Fibroblast of pulmonary artery (primary cell): ENCODE measurements around the gene ATXN1.
A peak's percentile ranks its signal among the peaks of the same experiment; 100 is the strongest.

Source experiments
- DNase-seq: peaks from one replicate; pipeline ENCODE4 v3.0.0-alpha.2; 2010; ENCODE audit warnings: low read depth
- H3K4me3 ChIP-seq: replicated peaks from 2 replicates; pipeline ENCODE4 v1.5.1; 2011; ENCODE audit warnings: low read depth, mild to moderate bottlenecking, control low read depth, low read length, moderate library complexity
- TF ChIP-seq, protein P1 (sequence below): IDR thresholded peaks from 2 replicates; pipeline ENCODE4 v1.5.1; 2011; ENCODE audit warnings: mild to moderate bottlenecking, control low read depth, low read length, inconsistent platforms; ENCODE audit errors: missing control alignments

Gene ATXN1

DNA sequence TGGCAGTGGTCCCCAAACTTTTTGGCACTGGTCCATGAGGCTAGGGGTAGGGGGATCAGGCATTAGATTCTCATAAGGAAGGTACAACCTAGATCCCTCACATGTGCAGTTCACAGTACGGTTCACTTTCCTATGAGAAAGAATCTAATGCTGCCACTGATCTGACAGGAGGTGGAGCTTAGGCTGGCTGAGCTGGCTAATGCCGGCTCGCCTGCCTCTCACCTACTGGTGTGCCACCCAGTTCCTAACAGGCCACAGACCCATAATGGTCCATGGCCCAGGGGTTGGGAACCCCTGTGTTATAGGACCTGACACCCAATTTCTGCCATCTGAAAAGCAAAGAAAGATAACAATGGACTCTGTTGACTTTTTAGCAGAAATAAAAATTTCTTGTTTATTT lies 323.3 kb downstream of the ATXN1 start:
- no peak overlapping the region for H3K4me3 ChIP-seq
- TF ChIP-seq, protein P1, sequence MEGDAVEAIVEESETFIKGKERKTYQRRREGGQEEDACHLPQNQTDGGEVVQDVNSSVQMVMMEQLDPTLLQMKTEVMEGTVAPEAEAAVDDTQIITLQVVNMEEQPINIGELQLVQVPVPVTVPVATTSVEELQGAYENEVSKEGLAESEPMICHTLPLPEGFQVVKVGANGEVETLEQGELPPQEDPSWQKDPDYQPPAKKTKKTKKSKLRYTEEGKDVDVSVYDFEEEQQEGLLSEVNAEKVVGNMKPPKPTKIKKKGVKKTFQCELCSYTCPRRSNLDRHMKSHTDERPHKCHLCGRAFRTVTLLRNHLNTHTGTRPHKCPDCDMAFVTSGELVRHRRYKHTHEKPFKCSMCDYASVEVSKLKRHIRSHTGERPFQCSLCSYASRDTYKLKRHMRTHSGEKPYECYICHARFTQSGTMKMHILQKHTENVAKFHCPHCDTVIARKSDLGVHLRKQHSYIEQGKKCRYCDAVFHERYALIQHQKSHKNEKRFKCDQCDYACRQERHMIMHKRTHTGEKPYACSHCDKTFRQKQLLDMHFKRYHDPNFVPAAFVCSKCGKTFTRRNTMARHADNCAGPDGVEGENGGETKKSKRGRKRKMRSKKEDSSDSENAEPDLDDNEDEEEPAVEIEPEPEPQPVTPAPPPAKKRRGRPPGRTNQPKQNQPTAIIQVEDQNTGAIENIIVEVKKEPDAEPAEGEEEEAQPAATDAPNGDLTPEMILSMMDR, result no peak
- DNase-seq, result no peak

DNA sequence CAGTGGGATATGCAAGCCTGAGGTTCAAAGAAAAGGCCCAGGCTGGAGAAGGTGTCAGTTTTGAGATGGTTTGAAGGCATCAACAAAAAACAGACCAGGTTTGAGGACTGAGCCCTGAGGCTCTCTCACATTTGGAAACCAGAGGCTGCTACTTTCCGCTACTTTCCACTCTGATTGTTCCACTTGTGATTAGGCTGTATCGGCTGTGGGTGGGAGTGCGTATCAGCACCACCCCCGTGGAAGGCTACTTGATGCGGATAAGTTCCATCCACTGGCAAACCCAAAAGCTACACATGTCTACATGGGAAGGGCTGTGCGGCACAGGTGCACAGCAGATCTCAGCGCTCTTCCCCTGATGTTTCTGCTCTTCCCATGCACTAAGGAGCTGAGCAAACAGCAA lies 324.2 kb downstream of the ATXN1 start:
- DNase-seq, result no peak
- H3K4me3 ChIP-seq, result no peak overlapping the region
- TF ChIP-seq, protein P1, result no peak

DNA sequence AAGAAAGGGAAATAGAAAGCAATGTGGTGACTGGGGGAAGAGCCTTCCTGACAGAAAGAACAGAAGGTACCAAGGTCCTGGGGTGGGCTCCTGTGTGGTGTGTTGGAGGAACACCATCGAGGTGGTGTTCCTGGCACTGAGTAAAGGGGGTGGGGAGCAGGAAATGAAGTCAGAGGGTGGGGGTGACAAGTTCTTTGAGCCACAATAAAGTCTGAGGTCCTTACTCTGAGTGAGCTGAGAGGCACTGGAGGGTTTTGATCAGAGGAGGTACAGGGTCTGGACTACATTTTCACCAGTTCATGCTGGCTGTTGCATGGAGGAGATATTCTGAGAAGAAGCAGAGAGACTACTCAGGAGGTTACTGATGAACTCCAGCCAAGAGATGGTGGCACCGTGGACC lies 324.7 kb downstream of the ATXN1 start:
- DNase-seq, result no peak
- H3K4me3 ChIP-seq, result no peak overlapping the region
- TF ChIP-seq, protein P1, result no peak

DNA sequence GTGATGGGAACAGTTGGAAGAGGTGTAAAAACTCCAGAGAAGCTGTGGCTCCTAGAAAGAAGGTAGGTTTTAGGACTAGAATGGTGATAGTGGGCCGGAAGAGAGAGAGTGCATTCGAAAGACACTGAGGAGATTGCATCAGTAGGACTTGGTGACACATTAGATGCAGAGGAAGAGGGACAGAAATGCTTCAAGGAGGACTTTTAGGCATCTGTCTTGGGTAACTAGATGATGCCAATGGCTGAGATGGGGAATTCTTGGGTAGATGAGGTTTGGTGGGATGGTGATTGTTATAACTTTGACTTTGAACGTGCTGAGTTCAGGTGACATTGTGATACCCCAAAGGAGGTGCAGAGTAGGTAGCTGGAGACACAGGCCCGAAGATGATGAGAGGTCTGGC lies 326.4 kb downstream of the ATXN1 start:
- no peak overlapping the region for H3K4me3 ChIP-seq
- TF ChIP-seq, protein P1, result no peak
- no peak for DNase-seq

DNA sequence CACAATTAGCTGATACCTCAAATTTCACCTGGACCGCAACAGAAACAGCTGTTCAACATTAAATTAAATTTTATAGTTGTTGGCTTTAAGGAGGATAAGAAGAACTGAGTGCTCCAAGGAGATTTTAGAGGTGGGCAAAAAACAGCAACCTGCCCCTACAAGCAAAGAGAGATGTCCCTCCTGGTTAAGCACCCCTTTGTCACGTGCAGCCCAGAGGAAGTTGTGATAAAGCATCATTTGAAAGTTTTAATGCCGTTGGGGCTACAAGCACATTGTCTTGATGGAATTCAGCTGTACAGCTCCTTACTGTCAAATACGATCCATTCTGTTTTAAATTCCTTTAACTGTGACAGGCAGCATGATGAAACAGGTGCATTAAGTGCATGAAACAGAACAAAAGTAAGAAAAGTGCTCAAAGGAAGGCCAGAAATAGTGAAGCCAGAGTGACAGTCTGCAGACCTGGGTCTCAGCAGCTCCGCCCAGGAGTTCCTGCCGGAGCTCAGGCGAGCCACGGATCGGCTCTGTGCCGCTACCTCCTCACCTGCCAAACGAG lies 327.8 kb downstream of the ATXN1 start:
- TF ChIP-seq, protein P1, result no peak
- no peak overlapping the region for H3K4me3 ChIP-seq
- no peak for DNase-seq

DNA sequence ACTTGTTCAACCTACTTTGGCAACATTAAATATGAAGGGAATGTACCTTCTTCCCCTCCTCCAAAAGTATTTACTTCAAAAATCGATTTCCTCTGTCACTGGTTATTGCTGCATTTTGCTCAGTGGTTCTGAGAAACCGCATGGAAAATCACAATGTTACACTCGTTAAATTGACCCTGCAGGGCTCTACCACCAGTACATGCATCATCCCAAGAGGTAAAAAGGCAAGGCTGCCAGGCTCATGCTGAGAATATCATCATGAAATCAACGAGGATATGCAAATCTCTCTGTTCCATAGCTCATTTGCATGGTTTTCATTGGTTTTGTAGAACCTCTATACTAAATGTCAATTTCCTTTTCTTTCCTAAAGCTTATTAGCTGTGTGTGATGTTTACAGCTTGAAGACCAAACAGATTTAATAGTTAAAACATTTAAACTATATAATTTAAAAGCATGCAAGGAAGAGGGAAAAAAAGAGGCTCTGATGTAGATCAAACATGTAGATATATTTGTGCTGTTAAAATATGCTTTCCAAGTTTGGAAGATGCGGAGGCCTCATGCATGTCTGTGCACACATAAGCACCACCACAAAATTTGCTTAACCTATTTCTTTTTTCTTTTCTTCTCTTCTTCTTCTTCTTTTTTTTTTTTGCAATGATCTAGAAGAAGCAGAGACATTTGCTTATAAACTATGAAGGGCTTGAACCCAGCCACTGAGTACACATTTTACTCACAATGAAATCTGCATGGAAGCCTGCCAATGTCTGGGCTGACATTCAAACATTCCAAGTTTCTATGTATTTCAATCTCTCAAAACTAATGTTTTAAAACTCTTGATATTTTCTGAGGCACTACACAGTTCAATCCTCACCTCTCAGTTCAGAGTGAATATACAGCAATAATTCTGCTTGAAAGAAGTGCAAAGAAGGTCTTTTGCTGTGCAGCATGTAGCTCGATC lies 328.9 kb downstream of the ATXN1 start:
- TF ChIP-seq, protein P1, result no peak
- peak; percentile 81 for DNase-seq
- no peak overlapping the region for H3K4me3 ChIP-seq
